Neural progenitor cell (in vitro differentiated cells): Measurements from ENCODE around the gene MAPK8. TPM values are rescaled to one million over a fixed set of nuclear protein-coding genes. Genes with fewer than 3 reads are reported as not detected.

Experiments
- DNase-seq: peaks from one replicate; pipeline ENCODE4 v3.0.0-alpha.2; 2016; ENCODE audit warnings: low spot score
- H2AFZ ChIP-seq: fragments of 200-600 bp; sonication (generic); replicated peaks from 2 replicates; pipeline ENCODE4 v1.6.1; 2016; ENCODE audit warnings: antibody characterized with exemption
- H3F3A ChIP-seq: fragments of 200-600 bp; sonication (generic); 2 replicates; pipeline ENCODE4 v1.6.1; 2016; ENCODE audit warnings: antibody characterized with exemption, low read depth
- H3K27ac ChIP-seq: fragments of 200-600 bp; sonication (generic); 2 replicates; pipeline ENCODE4 v1.5.1; 2016; ENCODE audit warnings: mild to moderate bottlenecking
- H3K27me3 ChIP-seq: fragments of 200-600 bp; sonication (generic); 2 replicates; pipeline ENCODE4 v1.6.1; 2016; ENCODE audit warnings: mild to moderate bottlenecking, moderate library complexity
- H3K36me3 ChIP-seq: fragments of 200-600 bp; sonication (generic); 2 replicates; pipeline ENCODE4 v1.5.1; 2016
- H3K4me1 ChIP-seq: fragments of 200-600 bp; sonication (generic); 2 replicates; pipeline ENCODE4 v1.6.1; 2016; ENCODE audit warnings: mixed run types
- H3K4me2 ChIP-seq: fragments of 200-600 bp; sonication (generic); 2 replicates; pipeline ENCODE4 v1.6.1; 2016
- H3K4me3 ChIP-seq: fragments of 200-600 bp; sonication (generic); 2 replicates; pipeline ENCODE4 v1.5.1; 2016
- H3K79me2 ChIP-seq: fragments of 200-600 bp; sonication (generic); 2 replicates; pipeline ENCODE4 v1.6.1; 2016; ENCODE audit warnings: low read depth
- H3K9ac ChIP-seq: fragments of 200-600 bp; sonication (generic); 2 replicates; pipeline ENCODE4 v1.6.1; 2016
- H3K9me3 ChIP-seq: fragments of 200-600 bp; sonication (generic); 2 replicates; pipeline ENCODE4 v1.5.1; 2016; ENCODE audit warnings: low read depth
- H4K20me1 ChIP-seq: fragments of 200-600 bp; sonication (generic); 2 replicates; pipeline ENCODE4 v1.6.1; 2016; ENCODE audit warnings: low read depth
- H3K27ac Mint-ChIP-seq: 3 replicates; pipeline ENCODE4 v1.8.0; 2021; ENCODE audit warnings: mixed read lengths
- H3K27me3 Mint-ChIP-seq: 2 replicates; pipeline ENCODE4 v1.8.0; 2022; ENCODE audit warnings: low read depth, mild to moderate bottlenecking, inconsistent platforms, moderate library complexity, mixed read lengths; ENCODE audit not compliant: insufficient read depth
- H3K36me3 Mint-ChIP-seq: 3 replicates; pipeline ENCODE4 v1.8.0; 2021; ENCODE audit warnings: mixed read lengths
- H3K4me1 Mint-ChIP-seq: 3 replicates; pipeline ENCODE4 v1.8.0; 2021; ENCODE audit warnings: mixed read lengths
- H3K4me3 Mint-ChIP-seq: 3 replicates; pipeline ENCODE4 v1.8.0; 2021; ENCODE audit warnings: mild to moderate bottlenecking, moderate library complexity, mixed read lengths
- H3K9me3 Mint-ChIP-seq: 3 replicates; pipeline ENCODE4 v1.8.0; 2020; ENCODE audit warnings: mixed read lengths
- CTCF ChIP-seq: fragments of 200-600 bp; sonication (generic); IDR thresholded peaks from 2 replicates; pipeline ENCODE4 v1.5.1; 2017; ENCODE audit warnings: antibody characterized with exemption, mild to moderate bottlenecking
- EZH2 ChIP-seq: fragments of 200-600 bp; sonication (generic); IDR thresholded peaks from 2 replicates; pipeline ENCODE4 v1.6.1; 2017; ENCODE audit warnings: antibody characterized with exemption, mild to moderate bottlenecking, moderate library complexity
- EZH2phosphoT487 ChIP-seq: fragments of 200-600 bp; sonication (generic); IDR thresholded peaks from 2 replicates; pipeline ENCODE4 v1.6.1; 2017; ENCODE audit warnings: antibody characterized with exemption
- total RNA-seq: library from RNA; depleted of rRNA; stranded (reverse); fragments of >200 nt; gene quantifications from 2 replicates; pipeline ENCODE4 v1.2.3, GENCODE V29; 2015; ENCODE audit warnings: low replicate concordance

MAPK8 gene
- total RNA-seq, 1 donor from 2014 or later, result 166 TPM

- Histone ChIP-seq H3K36me3 (no peaks in the 10 kb centered on the region), H3K9ac (no peak overlapping the region), H3K9me3 (no peaks in the 10 kb centered on the region), H3K79me2 (no peaks in the 10 kb centered on the region), H3K27me3 (no peaks in the 10 kb centered on the region), H3K4me2 (no peak overlapping the region), H3K27ac (no peak overlapping the region), H4K20me1 (peaks cover 4% of the 10 kb centered on the region), H3K4me3 (no peak overlapping the region), H3K4me1 (peaks cover 27% of the 10 kb centered on the region), H3F3A (peaks cover 28% of the 10 kb centered on the region), H2AFZ (no peak overlapping the region)
- H3K4me1 Mint-ChIP-seq, result peaks cover 24% of the 10 kb centered on the region
- no peaks in the 10 kb centered on the region for H3K9me3 Mint-ChIP-seq
- TF ChIP-seq EZH2phosphoT487 (no peak), EZH2 (no peak), CTCF (no peak)
- no peak for DNase-seq
- H3K36me3 Mint-ChIP-seq, result no peaks in the 10 kb centered on the region
- peaks cover 3% of the 10 kb centered on the region for H3K27me3 Mint-ChIP-seq
- peak overlapping the region; percentile 8 for H3K27ac Mint-ChIP-seq
- no peak overlapping the region for H3K4me3 Mint-ChIP-seq
Measured at GRCh38 chr10:48447356-48448215, 141.1 kb downstream of the MAPK8 start.

GRCh38 chr10:48448796-48449195, 142.3 kb downstream of the MAPK8 start:
- no peaks in the 10 kb centered on the region for H3K9me3 ChIP-seq
- Mint-ChIP-seq H3K9me3 (no peaks in the 10 kb centered on the region), H3K36me3 (no peaks in the 10 kb centered on the region), H3K27me3 (peaks cover 3% of the 10 kb centered on the region), H3K4me1 (peaks cover 19% of the 10 kb centered on the region), H3K27ac (peak overlapping the region; percentile 83), H3K4me3 (no peak overlapping the region)
- no peaks in the 10 kb centered on the region for H3K79me2 ChIP-seq
- H3K4me1 ChIP-seq, result peaks cover 18% of the 10 kb centered on the region
- H3K4me2 ChIP-seq, result no peak overlapping the region
- H2AFZ ChIP-seq, result no peak overlapping the region
- H3K36me3 ChIP-seq, result no peaks in the 10 kb centered on the region
- no peak overlapping the region for H3K27ac ChIP-seq
- no peak overlapping the region for H3K4me3 ChIP-seq
- peaks cover 20% of the 10 kb centered on the region for H3F3A ChIP-seq
- H3K9ac ChIP-seq, result no peak overlapping the region
- TF ChIP-seq EZH2phosphoT487 (no peak), EZH2 (no peak), CTCF (no peak)
- H4K20me1 ChIP-seq, result peaks cover 4% of the 10 kb centered on the region
- no peak for DNase-seq
- H3K27me3 ChIP-seq, result no peaks in the 10 kb centered on the region

GRCh38 chr10:48449501-48450232, 143.2 kb downstream of the MAPK8 start:
- TF ChIP-seq EZH2phosphoT487, result no peak
- Histone ChIP-seq H3F3A (peaks cover 12% of the 10 kb centered on the region), H3K27me3 (no peaks in the 10 kb centered on the region), H3K27ac (no peak overlapping the region), H3K4me1 (peaks cover 9% of the 10 kb centered on the region), H3K36me3 (no peaks in the 10 kb centered on the region), H3K79me2 (no peaks in the 10 kb centered on the region), H3K9me3 (no peaks in the 10 kb centered on the region), H3K4me2 (no peak overlapping the region), H4K20me1 (peaks cover 4% of the 10 kb centered on the region), H2AFZ (no peak overlapping the region), H3K4me3 (no peak overlapping the region), H3K9ac (no peak overlapping the region)
- Mint-ChIP-seq H3K36me3 (no peaks in the 10 kb centered on the region), H3K4me1 (peaks cover 14% of the 10 kb centered on the region), H3K27ac (no peak overlapping the region), H3K27me3 (peaks cover 3% of the 10 kb centered on the region), H3K4me3 (peak overlapping the region; percentile 10), H3K9me3 (no peaks in the 10 kb centered on the region)
- no peak for DNase-seq
